Pancreas (tissue), 10 donors: Measurements from ENCODE around the gene NRIP3. TPM values are rescaled to one million over a fixed set of nuclear protein-coding genes. Genes with fewer than 3 reads are reported as not detected.
A peak's percentile ranks its signal among the peaks of the same experiment; 100 is the strongest.
"Not testable (repeated sequence)": the region's sequence is repeated elsewhere in the genome, so short reads cannot be mapped to it uniquely, and the experiment has no call there.

Experiments
- ATAC-seq, 4 donors: fragments of 200-7000 bp; cut with Tn5 transposase; one replicate each; pipeline versions ENCODE4 v1.8.0 to v1.9.1; 2020; ENCODE audit warnings: mild to moderate bottlenecking in 4 of 4, moderate library complexity in 4 of 4
- DNase-seq, 6 donors: peaks; one replicate each; pipeline ENCODE4 v3.0.0-alpha.2; 2020
- FAIRE-seq: peaks from 2 replicates; lab custom pipeline; 2012; peaks lifted over from hg19 to GRCh38; lab: Jason Lieb, UNC
- H3K27ac ChIP-seq, 4 donors: fragments of 200-600 bp; sonication (generic); 1 replicate in 3 of 4; 2 replicates in 1 of 4; pipeline versions ENCODE4 v1.5.0 to v1.8.0; 2020
- H3K27me3 ChIP-seq, 4 donors: fragments of 200-600 bp; one replicate each; pipeline ENCODE4 v1.8.0; 2021
- H3K36me3 ChIP-seq, 3 donors: fragments of 200-600 bp; sonication (generic) in 1 of 3; one replicate each; pipeline versions ENCODE4 v1.5.0 to v1.8.0; 2020 to 2021
- H3K4me1 ChIP-seq, 3 donors: fragments of 200-600 bp; one replicate each; pipeline ENCODE4 v1.8.0; 2021
- H3K4me3 ChIP-seq, 4 donors: fragments of 200-600 bp; sonication (generic) in 2 of 4; one replicate each; pipeline versions ENCODE4 v1.5.0 to v1.8.0; 2020 to 2021
- H3K9me3 ChIP-seq, 4 donors: fragments of 200-600 bp; one replicate each; pipeline ENCODE4 v1.8.0; 2021
- CTCF ChIP-seq, 4 donors: fragments of 200-600 bp; sonication (generic) in 3 of 4; IDR thresholded peaks; one replicate each; pipeline versions ENCODE4 v1.5.0 to v1.8.0; 2021; ENCODE audit warnings: antibody characterized with exemption in 4 of 4
- WGBS, 2 donors: extraction: QIAGEN DNeasy Blood & Tissue Kit; methylation state at CpG; one replicate each; pipeline ENCODE4 v1.1.7; 2013; 5-methylcytosine and 5-hydroxymethylcytosine counted together
- intact Hi-C, 3 donors: fragments of 100-400 bp; cut with DNase I; formaldehyde crosslinking; loops; one replicate each; pipeline versions ENCODE4 v1.11.1 to v1.14.2; 2022
- polyA plus RNA-seq, 2 donors: library from polyadenylated mRNA; stranded (reverse); fragments of 200-250 nt; gene quantifications; one replicate each; pipeline ENCODE4 v1.2.3, GENCODE V29; 2013
- total RNA-seq, 6 donors: library from RNA; stranded (reverse); fragmentation: NEBNext Ultra II Directional in 4 of 6; extraction: Animal tissue kit (Norgen Biotek cat#: 25700) in 4 of 6; gene quantifications; one replicate each; pipeline versions ENCODE4 v1.2.1 to v1.2.4, GENCODE V29; 2021 to 2023
- donor health status: healthy with polysubstance abuse.
- donor health status: DM: no; HTN: no; CAD: no; lungs with moderate emphysema.
- donor health status: DM: no; HTN: no; CAD: no.
- donor health status: control.
- donor health status: control.
- donor health status: Bipolar disorder and iron deficiency.
- donor health status: DM: yes; HTN: yes; CAD: no.
- donor health status: DM: no; HTN: no; CAD: no.
- donor health status: DM: no; HTN: no; CAD: no.
- donor health status: DM: yes; HTN: yes; CAD: no.

NRIP3 gene
- total and polyA plus RNA-seq, 8 donors = 0.04 to 0.44 (median 0.27) TPM

GRCh38 chr11:8937159-8937558, 66.6 kb downstream of the NRIP3 start:
- H3K27me3 ChIP-seq = no peaks in the 10 kb centered on the region
- no peak for ATAC-seq

GRCh38 chr11:8935789-8936188, 68.0 kb downstream of the NRIP3 start:
- H3K27ac ChIP-seq, H3K9me3 ChIP-seq, H3K27me3 ChIP-seq, intact Hi-C loops, ATAC-seq, H3K4me1 ChIP-seq, H3K4me3 ChIP-seq, DNase-seq, FAIRE-seq, H3K36me3 ChIP-seq: not testable (repeated sequence)
- WGBS, 2 donors = 77 to 80% methylated on average over 2 of the region's 2 CpGs

More at GRCh38 chr11:8937159-8937558, 66.6 kb downstream of the NRIP3 start:
- Histone ChIP-seq H3K4me3 (no peak overlapping the region), H3K27ac (no peak overlapping the region), H3K36me3 (no peaks in the 10 kb centered on the region), H3K9me3 (no peaks in the 10 kb centered on the region), H3K4me1 (no peaks in the 10 kb centered on the region)
- WGBS, 2 donors = 83 to 86% methylated on average over 10 of the region's 10 CpGs
- no peak for TF ChIP-seq CTCF (IDR thresholded peaks at IDR 0.05)
- intact Hi-C loops = no loop called here
- FAIRE-seq (no peak), DNase-seq (no peak)

GRCh38 chr11:8934742-8935488, 68.9 kb downstream of the NRIP3 start:
- Histone ChIP-seq H3K4me1 (no peaks in the 10 kb centered on the region), H3K36me3 (no peaks in the 10 kb centered on the region), H3K9me3 (no peaks in the 10 kb centered on the region), H3K4me3 (no peak overlapping the region), H3K27ac (no peak overlapping the region), H3K27me3 (no peaks in the 10 kb centered on the region)
- intact Hi-C loops = no loop called here
- WGBS, 2 donors = 56 to 62% methylated on average over 14 of the region's 14 CpGs
- no peak for TF ChIP-seq CTCF (IDR thresholded peaks at IDR 0.05)
- FAIRE-seq (no peak), DNase-seq (no peak), ATAC-seq (peak in 1 of 4 donors; percentile 17)

- no peaks in the 10 kb centered on the region for H3K9me3 ChIP-seq
- ATAC-seq = no peak
- no peak for DNase-seq
- 83 to 88% methylated on average over 6 of the region's 6 CpGs for WGBS, 2 donors
- FAIRE-seq = no peak
- H3K27ac ChIP-seq = no peak overlapping the region
- intact Hi-C loops = no loop called here
- no peaks in the 10 kb centered on the region for H3K36me3 ChIP-seq
- TF ChIP-seq CTCF (IDR thresholded peaks at IDR 0.05) = no peak
- no peaks in the 10 kb centered on the region for H3K4me1 ChIP-seq
- no peaks in the 10 kb centered on the region for H3K27me3 ChIP-seq
- no peak overlapping the region for H3K4me3 ChIP-seq
These were observed 69.9 kb downstream of the NRIP3 start for GRCh38 chr11:8933931-8934330.

GRCh38 chr11:8932564-8933180, 71.1 kb downstream of the NRIP3 start, which contains the start of gene C11orf16:
C11orf16 (minus strand) TSS chr11:8932947; CDS start chr11:8932308, 639 bp downstream.
- DNase-seq (no peak), ATAC-seq (no peak), FAIRE-seq (no peak)
- Histone ChIP-seq H3K4me3 (no peak within 1 kb of the TSS), H3K27ac (no peak within 1 kb of the TSS), H3K36me3 (no peaks in the 10 kb centered on the region), H3K27me3 (no peaks in the 10 kb centered on the region), H3K4me1 (no peaks in the 10 kb centered on the region), H3K9me3 (no peaks in the 10 kb centered on the region)
- no peak for TF ChIP-seq CTCF (IDR thresholded peaks at IDR 0.05)
- intact Hi-C loops = no loop called here
- WGBS, 2 donors = 69 to 72% methylated on average over 12 of the region's 12 CpGs

Other genes starting within 250 kb of the NRIP3 start
- gene AKIP1, start 92.8 kb downstream of the NRIP3 start, total RNA-seq = 10 to 100 TPM in 1 of 6 donors, 1 to 10 TPM in 5; 6.3 to 11.6 (median 7.9) TPM
- 10 to 100 TPM in 1 of 2 donors, 1 to 10 TPM in 1; 6.5 to 11.6 TPM for gene AKIP1, start 92.8 kb downstream of the NRIP3 start, polyA plus RNA-seq
- not detected for gene C11orf16, start 71.1 kb downstream of the NRIP3 start, total RNA-seq
- gene C11orf16, start 71.1 kb downstream of the NRIP3 start, polyA plus RNA-seq = not detected
- gene ASCL3, start 61.0 kb downstream of the NRIP3 start, total RNA-seq = under 1 TPM in 1 of 6 donors, not detected in 5; 0.34 TPM
- gene ASCL3, start 61.0 kb downstream of the NRIP3 start, polyA plus RNA-seq = not detected
- 10 to 100 TPM; 12.8 to 23.3 (median 19.5) TPM for gene TMEM9B, start 39.6 kb downstream of the NRIP3 start, total RNA-seq
- 10 to 100 TPM; 14.7 to 39.4 TPM for gene TMEM9B, start 39.6 kb downstream of the NRIP3 start, polyA plus RNA-seq
- 10 to 100 TPM in 3 of 6 donors, 1 to 10 TPM in 3; 7.1 to 33.8 (median 16.5) TPM for gene SCUBE2, start 87.6 kb upstream of the NRIP3 start, total RNA-seq
- 10 to 100 TPM in 1 of 2 donors, 1 to 10 TPM in 1; 3.8 to 28.0 TPM for gene SCUBE2, start 87.6 kb upstream of the NRIP3 start, polyA plus RNA-seq